Measurements from ENCODE around the gene APBB2.

APBB2 gene

DNA sequence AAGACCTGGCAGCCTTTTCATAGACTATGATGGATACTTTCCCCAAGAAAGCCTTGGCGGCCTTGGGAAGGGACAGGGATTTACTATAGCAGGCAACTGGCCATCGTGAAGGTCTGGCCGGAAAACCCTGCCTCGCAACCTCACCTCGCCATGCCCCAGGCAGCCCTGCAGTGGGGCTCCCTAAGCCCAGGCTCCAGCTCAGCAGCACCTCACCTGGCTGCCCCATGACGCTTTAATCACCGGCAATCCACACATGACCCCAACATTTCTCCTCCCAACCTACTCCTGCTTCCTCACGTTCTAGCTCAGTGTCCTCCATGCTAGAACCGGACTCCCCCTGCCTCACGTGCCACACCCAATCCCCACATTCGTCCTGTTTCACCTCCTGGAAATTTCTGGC, 382.2 kb downstream of the APBB2 start:
- H3K9me3 ChIP-seq (ENCODE audit: insufficient read depth, low read depth, low read length) = no peaks in the 10 kb centered on the region
- no peak overlapping the region for H4K91ac ChIP-seq (ENCODE audit: low read depth, low read length)
- H3K36me3 ChIP-seq (ENCODE audit: control insufficient read depth in 1 of 2, insufficient read depth in 2 of 2, low read length in 2 of 2) = peaks cover 30 to 45% of the 10 kb centered on the region in 2 experiments
- no peak overlapping the region for H3K23ac ChIP-seq (ENCODE audit: low read length)
- H3K27me3 ChIP-seq (ENCODE audit: insufficient read depth, low read length) = no peaks in the 10 kb centered on the region
- no peak overlapping the region for H3K18ac ChIP-seq (ENCODE audit: low read length)
- no peak for DNase-seq
- H3K27ac ChIP-seq (ENCODE audit: low read depth, low read length) = no peak overlapping the region
- H3K79me1 ChIP-seq (ENCODE audit: low read length) = no peaks in the 10 kb centered on the region
- H2AK5ac ChIP-seq (ENCODE audit: low read length) = no peak overlapping the region
- no peak overlapping the region for H2AFZ ChIP-seq (ENCODE audit: insufficient read depth, low read length, poor library complexity)
- H3K4me1 ChIP-seq (ENCODE audit: control insufficient read depth in 1 of 2, insufficient read depth in 2 of 2, low read length in 2 of 2) = no peaks in the 10 kb centered on the region
- no peak overlapping the region for H3K14ac ChIP-seq (ENCODE audit: low read length)
- H2BK5ac ChIP-seq (ENCODE audit: low read depth, low read length, poor library complexity) = no peak overlapping the region
- no peak overlapping the region for H4K8ac ChIP-seq (ENCODE audit: low read depth, low read length)
- no peaks in the 10 kb centered on the region for H3K79me2 ChIP-seq (ENCODE audit: control insufficient read depth, insufficient read depth, low read length, poor library complexity)
- no peak overlapping the region for H3K9ac ChIP-seq (ENCODE audit: low read length)
- H3K4me3 ChIP-seq (ENCODE audit: low read depth, low read length) = no peak overlapping the region
- no peak overlapping the region for H4K12ac ChIP-seq (ENCODE audit: low read depth, low read length)
- H3K4me2 ChIP-seq (ENCODE audit: low read length) = no peak overlapping the region
- no CpG with 5 or more reads among the region's 11 CpGs for WGBS (ENCODE audit: extremely low coverage, insufficient coverage, insufficient read length)
- no peak overlapping the region for H2BK120ac ChIP-seq (ENCODE audit: insufficient read depth, low read length, poor library complexity)
- no peak overlapping the region for H3K4ac ChIP-seq (ENCODE audit: low read depth, low read length)
- H2BK12ac ChIP-seq (ENCODE audit: low read length) = no peak overlapping the region

GRCh38 chr4:40831146-40831907, 383.0 kb downstream of the APBB2 start:
- H4K91ac ChIP-seq (ENCODE audit: low read depth, low read length) = no peak overlapping the region
- no peak overlapping the region for H2AK5ac ChIP-seq (ENCODE audit: low read length)
- no peak overlapping the region for H2BK5ac ChIP-seq (ENCODE audit: low read depth, low read length, poor library complexity)
- no peaks in the 10 kb centered on the region for H3K27me3 ChIP-seq (ENCODE audit: insufficient read depth, low read length)
- H3K4me2 ChIP-seq (ENCODE audit: low read length) = no peak overlapping the region
- H4K8ac ChIP-seq (ENCODE audit: low read depth, low read length) = no peak overlapping the region
- H2BK120ac ChIP-seq (ENCODE audit: insufficient read depth, low read length, poor library complexity) = no peak overlapping the region
- no peak overlapping the region for H3K23ac ChIP-seq (ENCODE audit: low read length)
- H3K9me3 ChIP-seq (ENCODE audit: insufficient read depth, low read depth, low read length) = peaks cover 1% of the 10 kb centered on the region
- H3K4ac ChIP-seq (ENCODE audit: low read depth, low read length) = no peak overlapping the region
- no peak overlapping the region for H2AFZ ChIP-seq (ENCODE audit: insufficient read depth, low read length, poor library complexity)
- no peak for DNase-seq
- H3K79me2 ChIP-seq (ENCODE audit: control insufficient read depth, insufficient read depth, low read length, poor library complexity) = no peaks in the 10 kb centered on the region
- H3K27ac ChIP-seq (ENCODE audit: low read depth, low read length) = no peak overlapping the region
- H3K4me1 ChIP-seq (ENCODE audit: control insufficient read depth in 1 of 2, insufficient read depth in 2 of 2, low read length in 2 of 2) = no peaks in the 10 kb centered on the region
- H3K36me3 ChIP-seq (ENCODE audit: control insufficient read depth in 1 of 2, insufficient read depth in 2 of 2, low read length in 2 of 2) = peaks cover 27 to 45% of the 10 kb centered on the region in 2 experiments
- no peak overlapping the region for H2BK12ac ChIP-seq (ENCODE audit: low read length)
- H4K12ac ChIP-seq (ENCODE audit: low read depth, low read length) = no peak overlapping the region
- H3K9ac ChIP-seq (ENCODE audit: low read length) = no peak overlapping the region
- no peak overlapping the region for H3K4me3 ChIP-seq (ENCODE audit: low read depth, low read length)
- WGBS (ENCODE audit: extremely low coverage, insufficient coverage, insufficient read length) = no CpG with 5 or more reads among the region's 18 CpGs
- H3K18ac ChIP-seq (ENCODE audit: low read length) = no peak overlapping the region
- no peak overlapping the region for H3K14ac ChIP-seq (ENCODE audit: low read length)
- no peaks in the 10 kb centered on the region for H3K79me1 ChIP-seq (ENCODE audit: low read length)

DNA sequence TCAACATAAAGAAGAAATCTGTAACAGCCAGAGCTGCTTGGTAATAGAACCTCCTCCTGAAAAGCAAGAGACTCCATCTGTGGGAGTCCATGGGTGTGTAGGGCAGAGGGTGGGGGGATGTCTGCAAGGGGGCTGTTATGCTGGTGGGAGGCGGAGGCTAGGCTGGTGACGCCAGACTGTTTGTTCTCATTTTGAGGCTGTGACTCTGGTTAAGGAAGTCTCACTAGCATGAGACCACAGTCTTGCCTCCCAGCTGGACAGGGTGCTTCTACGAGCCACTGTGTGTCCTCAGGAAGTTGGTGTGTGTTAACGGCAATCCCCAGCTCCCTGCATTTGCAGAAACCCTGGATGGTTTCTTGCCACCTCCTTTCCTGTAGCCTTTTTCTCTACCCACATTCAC, 384.8 kb downstream of the APBB2 start:
- H4K91ac ChIP-seq (ENCODE audit: low read depth, low read length) = no peak overlapping the region

GRCh38 chr4:40828661-40829060, 385.7 kb downstream of the APBB2 start:
- no peak overlapping the region for H2BK120ac ChIP-seq (ENCODE audit: insufficient read depth, low read length, poor library complexity)
- no peak for DNase-seq
- H3K27ac ChIP-seq (ENCODE audit: low read depth, low read length) = no peak overlapping the region
- no peak overlapping the region for H4K8ac ChIP-seq (ENCODE audit: low read depth, low read length)
- H3K9ac ChIP-seq (ENCODE audit: low read length) = no peak overlapping the region
- H3K14ac ChIP-seq (ENCODE audit: low read length) = no peak overlapping the region
- no peak overlapping the region for H4K12ac ChIP-seq (ENCODE audit: low read depth, low read length)
- H3K79me2 ChIP-seq (ENCODE audit: control insufficient read depth, insufficient read depth, low read length, poor library complexity) = no peaks in the 10 kb centered on the region
- no peaks in the 10 kb centered on the region for H3K79me1 ChIP-seq (ENCODE audit: low read length)
- H2BK5ac ChIP-seq (ENCODE audit: low read depth, low read length, poor library complexity) = no peak overlapping the region
- no peak overlapping the region for H2AK5ac ChIP-seq (ENCODE audit: low read length)
- no peak overlapping the region for H3K4ac ChIP-seq (ENCODE audit: low read depth, low read length)
- no peak overlapping the region for H2BK12ac ChIP-seq (ENCODE audit: low read length)
- peaks cover 1% of the 10 kb centered on the region for H3K9me3 ChIP-seq (ENCODE audit: insufficient read depth, low read depth, low read length)
- peaks cover 28 to 56% of the 10 kb centered on the region in 2 experiments for H3K36me3 ChIP-seq (ENCODE audit: control insufficient read depth in 1 of 2, insufficient read depth in 2 of 2, low read length in 2 of 2)
- no peak overlapping the region for H3K4me3 ChIP-seq (ENCODE audit: low read depth, low read length)
- no peak overlapping the region for H2AFZ ChIP-seq (ENCODE audit: insufficient read depth, low read length, poor library complexity)
- H4K91ac ChIP-seq (ENCODE audit: low read depth, low read length) = no peak overlapping the region
- H3K27me3 ChIP-seq (ENCODE audit: insufficient read depth, low read length) = no peaks in the 10 kb centered on the region
- WGBS (ENCODE audit: extremely low coverage, insufficient coverage, insufficient read length) = no CpG with 5 or more reads among the region's 9 CpGs
- no peak overlapping the region for H3K18ac ChIP-seq (ENCODE audit: low read length)
- no peak overlapping the region for H3K23ac ChIP-seq (ENCODE audit: low read length)
- no peaks in the 10 kb centered on the region for H3K4me1 ChIP-seq (ENCODE audit: control insufficient read depth in 1 of 2, insufficient read depth in 2 of 2, low read length in 2 of 2)
- no peak overlapping the region for H3K4me2 ChIP-seq (ENCODE audit: low read length)

More for the DNA sequence above, 384.8 kb downstream of the APBB2 start:
- no CpG with 5 or more reads among the region's 4 CpGs for WGBS (ENCODE audit: extremely low coverage, insufficient coverage, insufficient read length)
- no peak overlapping the region for H4K8ac ChIP-seq (ENCODE audit: low read depth, low read length)
- no peak overlapping the region for H3K14ac ChIP-seq (ENCODE audit: low read length)
- no peak overlapping the region for H2BK12ac ChIP-seq (ENCODE audit: low read length)
- no peak overlapping the region for H2AK5ac ChIP-seq (ENCODE audit: low read length)
- no peak overlapping the region for H2BK5ac ChIP-seq (ENCODE audit: low read depth, low read length, poor library complexity)
- no peak overlapping the region for H4K12ac ChIP-seq (ENCODE audit: low read depth, low read length)
- H3K18ac ChIP-seq (ENCODE audit: low read length) = no peak overlapping the region
- no peaks in the 10 kb centered on the region for H3K79me2 ChIP-seq (ENCODE audit: control insufficient read depth, insufficient read depth, low read length, poor library complexity)
- H3K4me2 ChIP-seq (ENCODE audit: low read length) = no peak overlapping the region
- H3K79me1 ChIP-seq (ENCODE audit: low read length) = no peaks in the 10 kb centered on the region
- no peak overlapping the region for H3K23ac ChIP-seq (ENCODE audit: low read length)
- H3K27ac ChIP-seq (ENCODE audit: low read depth, low read length) = no peak overlapping the region
- H3K4ac ChIP-seq (ENCODE audit: low read depth, low read length) = no peak overlapping the region
- DNase-seq = no peak
- H3K27me3 ChIP-seq (ENCODE audit: insufficient read depth, low read length) = no peaks in the 10 kb centered on the region
- H3K4me3 ChIP-seq (ENCODE audit: low read depth, low read length) = no peak overlapping the region
- H3K4me1 ChIP-seq (ENCODE audit: control insufficient read depth in 1 of 2, insufficient read depth in 2 of 2, low read length in 2 of 2) = no peaks in the 10 kb centered on the region
- no peak overlapping the region for H2BK120ac ChIP-seq (ENCODE audit: insufficient read depth, low read length, poor library complexity)
- peaks cover 29 to 49% of the 10 kb centered on the region in 2 experiments for H3K36me3 ChIP-seq (ENCODE audit: control insufficient read depth in 1 of 2, insufficient read depth in 2 of 2, low read length in 2 of 2)
- H3K9me3 ChIP-seq (ENCODE audit: insufficient read depth, low read depth, low read length) = peaks cover 1% of the 10 kb centered on the region
- no peak overlapping the region for H2AFZ ChIP-seq (ENCODE audit: insufficient read depth, low read length, poor library complexity)
- H3K9ac ChIP-seq (ENCODE audit: low read length) = no peak overlapping the region
